PC-9 (cell line): ENCODE measurements around the gene PDE11A. TPM values are rescaled to one million over a fixed set of nuclear protein-coding genes. Genes with fewer than 3 reads are reported as not detected.

ENCODE experiments used
- BruUV-seq: library from RNA; stranded (reverse); fragments of 400-500 nt; replicated peaks from 2 replicates; lab custom pipeline; 2021; lab: Mats Ljungman, UMichigan
- CTCF ChIA-PET: fragments of 300-600 bp; sonication (Branson Sonifier 250); formaldehyde crosslinking; loops from one replicate; lab custom pipeline; 2022; ENCODE audit warnings: antibody characterized with exemption; lab: Charles Lee
- POLR2A ChIA-PET: fragments of 300-600 bp; sonication (Branson Sonifier 250); formaldehyde crosslinking; loops from one replicate; lab custom pipeline; 2022; ENCODE audit warnings: antibody characterized with exemption; ENCODE audit not compliant: unreplicated experiment; lab: Charles Lee
- DNase-seq, 2 experiments: peaks; one replicate each; pipeline versions ENCODE4 v3.0.0 to v3.0.0-alpha.2; 2015 to 2022; ENCODE audit warnings: mixed read lengths in 1 of 2
- H2AFZ ChIP-seq: fragments of 200-600 bp; sonication (generic); 2 replicates; pipeline ENCODE4 v1.8.1; 2017; ENCODE audit warnings: antibody characterized with exemption
- H3F3A ChIP-seq: fragments of 200-600 bp; sonication (generic); 2 replicates; pipeline ENCODE4 v1.8.1; 2017; ENCODE audit warnings: antibody characterized with exemption, mild to moderate bottlenecking, low read depth; ENCODE audit not compliant: insufficient read depth
- H3K27ac ChIP-seq: fragments of 200-600 bp; sonication (generic); 2 replicates; pipeline ENCODE4 v1.6.1; 2016; ENCODE audit warnings: mixed run types
- H3K27me3 ChIP-seq: fragments of 200-600 bp; sonication (generic); 2 replicates; pipeline ENCODE4 v1.6.1; 2016; ENCODE audit warnings: low read depth, mixed run types; ENCODE audit not compliant: insufficient read depth
- H3K36me3 ChIP-seq: fragments of 200-600 bp; sonication (generic); 2 replicates; pipeline ENCODE4 v1.6.1; 2016; ENCODE audit warnings: low read depth, mixed run types
- H3K4me1 ChIP-seq: fragments of 200-600 bp; sonication (generic); replicated peaks from 2 replicates; pipeline ENCODE4 v1.6.1; 2016; ENCODE audit warnings: mixed run types; ENCODE audit not compliant: insufficient read depth
- H3K4me2 ChIP-seq: fragments of 200-600 bp; sonication (generic); 2 replicates; pipeline ENCODE4 v1.6.1; 2017; ENCODE audit warnings: mixed run types
- H3K4me3 ChIP-seq: fragments of 200-600 bp; sonication (generic); 2 replicates; pipeline ENCODE4 v1.6.1; 2016; ENCODE audit warnings: mixed run types
- H3K79me2 ChIP-seq: fragments of 200-600 bp; sonication (generic); 2 replicates; pipeline ENCODE4 v1.6.1; 2017; ENCODE audit warnings: low read depth, mixed run types
- H3K9me2 ChIP-seq: fragments of 200-600 bp; sonication (generic); 2 replicates; pipeline ENCODE4 v1.8.1; 2017; ENCODE audit warnings: mild to moderate bottlenecking; ENCODE audit not compliant: insufficient read depth
- H3K9me3 ChIP-seq: fragments of 200-600 bp; sonication (generic); 2 replicates; pipeline ENCODE4 v1.8.1; 2016; ENCODE audit warnings: low read depth; ENCODE audit not compliant: insufficient read depth
- H4K20me1 ChIP-seq: fragments of 200-600 bp; sonication (generic); 2 replicates; pipeline ENCODE4 v1.8.1; 2017; ENCODE audit not compliant: insufficient read depth
- CTCF ChIP-seq: fragments of 200-600 bp; sonication (generic); conservative IDR thresholded peaks from 2 replicates; pipeline ENCODE4 v1.6.1; 2017; ENCODE audit warnings: mixed run types, antibody characterized with exemption, mild to moderate bottlenecking, moderate library complexity
- EZH2 ChIP-seq: fragments of 200-600 bp; sonication (generic); IDR thresholded peaks from 2 replicates; pipeline ENCODE4 v1.8.0; 2017; ENCODE audit warnings: antibody characterized with exemption, low read depth
- intact Hi-C: fragments of 100-400 bp; cut with micrococcal nuclease; formaldehyde crosslinking; loops from one replicate; pipeline ENCODE4 v1.10.0; 2022; ENCODE audit not compliant: unreplicated experiment
- total RNA-seq: library from RNA; stranded (reverse); gene quantifications from 2 replicates; pipeline ENCODE4 v1.2.3, GENCODE V29; 2021

The PDE11A gene
- total RNA-seq, 1 experiment from 2014 or later, result 1.4 TPM

DNA sequence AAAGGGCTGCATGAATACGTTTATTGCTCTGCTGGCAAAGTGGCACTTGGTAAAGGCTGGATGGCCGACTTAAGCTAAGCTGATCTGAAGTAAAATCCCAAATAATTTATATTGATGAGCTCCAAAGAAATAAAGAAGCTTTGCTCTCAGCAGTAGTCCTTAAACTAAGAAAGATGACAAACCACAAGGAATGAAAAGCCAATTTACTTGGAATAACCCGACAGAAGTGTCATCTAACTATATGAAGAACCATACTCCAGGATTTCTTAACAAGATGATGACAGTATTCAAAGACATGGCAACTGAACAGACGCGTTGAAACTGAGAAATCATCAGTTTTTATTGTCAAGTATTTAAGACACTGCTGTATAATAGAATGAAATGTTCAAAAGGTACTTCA lies 294.1 kb downstream of the PDE11A start:
- intact Hi-C loops, result loop anchor here (5.0 to 10.0 kb wide), 2 partner anchors 286 to 989 kb away; no protein-coding TSS in a partner anchor
- H3K36me3 ChIP-seq, result no peaks in the 10 kb centered on the region
- H3K4me2 ChIP-seq, result no peak overlapping the region
- no peaks in the 10 kb centered on the region for H3K79me2 ChIP-seq
- ChIA-PET POLR2A (no interaction called here), CTCF (no interaction called here)
- no peak overlapping the region for H2AFZ ChIP-seq
- H3F3A ChIP-seq, result no peaks in the 10 kb centered on the region
- DNase-seq, result no peak
- H3K27me3 ChIP-seq, result no peaks in the 10 kb centered on the region
- no peaks in the 10 kb centered on the region for H4K20me1 ChIP-seq
- H3K4me3 ChIP-seq, result no peak overlapping the region
- H3K27ac ChIP-seq, result no peak overlapping the region
- no TSS peak for BruUV-seq
- H3K4me1 ChIP-seq, result no peaks in the 10 kb centered on the region
- no peaks in the 10 kb centered on the region for H3K9me2 ChIP-seq
- TF ChIP-seq CTCF, result no peak
- no peak for TF ChIP-seq EZH2
- no peaks in the 10 kb centered on the region; the same call in 1 of the 2 replicates for H3K9me3 ChIP-seq

DNA sequence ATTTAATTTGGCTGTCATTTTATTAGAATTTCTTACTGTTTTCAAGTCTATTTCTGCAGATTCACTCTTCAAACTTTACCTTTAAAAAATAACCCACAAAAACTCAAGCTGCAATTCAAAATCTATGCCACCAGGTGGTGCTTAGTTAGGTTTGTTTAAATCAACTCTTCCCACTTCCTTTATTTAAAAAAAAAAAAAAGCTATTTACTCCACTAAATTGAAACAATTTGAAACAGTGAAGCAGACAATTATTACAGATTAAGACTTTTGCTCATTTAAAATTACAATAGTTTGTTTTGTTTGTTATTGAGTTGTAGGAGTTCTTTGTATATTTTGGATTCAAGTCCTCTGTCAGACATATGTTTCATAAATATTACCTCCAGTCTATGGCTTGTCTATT lies 300.0 kb downstream of the PDE11A start:
- no peaks in the 10 kb centered on the region for H3K79me2 ChIP-seq
- no peaks in the 10 kb centered on the region for H4K20me1 ChIP-seq
- DNase-seq, result no peak
- no peak overlapping the region for H3K4me3 ChIP-seq
- H3F3A ChIP-seq, result no peaks in the 10 kb centered on the region
- no peaks in the 10 kb centered on the region for H3K4me1 ChIP-seq
- no peak overlapping the region for H3K27ac ChIP-seq
- ChIA-PET POLR2A (no interaction called here), CTCF (interaction anchor here (0.5 to 0.9 kb wide), 4 partner anchors 12 to 599 kb away, joined by 3 read pairs; no protein-coding TSS in a partner anchor)
- H3K27me3 ChIP-seq, result no peaks in the 10 kb centered on the region
- intact Hi-C loops, result loop anchor here (2.0 to 10.0 kb wide), 3 partner anchors 134 to 646 kb away; no protein-coding TSS in a partner anchor
- H3K9me3 ChIP-seq, result no peaks in the 10 kb centered on the region; the same call in 1 of the 2 replicates
- TF ChIP-seq EZH2 (no peak), CTCF (peak; percentile 85)
- BruUV-seq, result no TSS peak
- no peaks in the 10 kb centered on the region for H3K36me3 ChIP-seq
- H3K9me2 ChIP-seq, result no peaks in the 10 kb centered on the region; the same call in 1 of the 2 replicates
- H3K4me2 ChIP-seq, result no peak overlapping the region
- no peak overlapping the region for H2AFZ ChIP-seq

DNA sequence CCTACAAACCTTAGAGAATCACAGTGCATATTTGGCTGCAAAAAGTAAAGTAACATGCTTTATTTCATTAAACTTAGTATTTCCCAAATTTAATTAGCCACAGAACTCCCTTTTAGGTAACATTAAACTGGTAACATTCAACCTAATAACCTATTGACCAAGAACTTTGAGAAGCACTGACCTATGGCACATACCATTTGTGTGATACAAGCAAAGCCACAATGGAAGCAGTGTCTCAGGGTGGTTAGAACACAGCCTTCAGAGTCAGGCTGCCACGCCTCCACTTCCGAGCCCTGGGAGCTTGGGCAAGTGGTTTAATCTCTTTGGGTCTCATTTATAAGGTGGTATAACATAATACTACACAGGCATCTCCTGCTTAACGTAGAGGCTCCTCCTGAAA lies 301.4 kb downstream of the PDE11A start:
- no peaks in the 10 kb centered on the region for H4K20me1 ChIP-seq
- no peaks in the 10 kb centered on the region; the same call in 1 of the 2 replicates for H3K9me3 ChIP-seq
- intact Hi-C loops, result loop anchor here (10.0 kb wide), 1 partner anchor 294 kb away; no protein-coding TSS in a partner anchor
- no peak overlapping the region for H3K4me3 ChIP-seq
- no peak overlapping the region for H3K27ac ChIP-seq
- no peaks in the 10 kb centered on the region for H3K4me1 ChIP-seq
- H3K9me2 ChIP-seq, result no peaks in the 10 kb centered on the region; the same call in 1 of the 2 replicates
- H2AFZ ChIP-seq, result no peak overlapping the region
- H3F3A ChIP-seq, result no peaks in the 10 kb centered on the region
- H3K36me3 ChIP-seq, result no peaks in the 10 kb centered on the region
- H3K79me2 ChIP-seq, result no peaks in the 10 kb centered on the region
- H3K4me2 ChIP-seq, result no peak overlapping the region
- peak in 1 of 2 experiments; percentile 25 for DNase-seq
- BruUV-seq, result no TSS peak
- no peaks in the 10 kb centered on the region for H3K27me3 ChIP-seq
- ChIA-PET CTCF (no interaction called here), POLR2A (no interaction called here)
- TF ChIP-seq CTCF, result no peak
- TF ChIP-seq EZH2, result no peak
